ENCODE measurements around the gene UBE2Q1.

GRCh38 chr1:154573168-154573510 lies 14.7 kb upstream of the UBE2Q1 start:
- TF ChIP-seq CTCF (conservative IDR thresholded peaks at IDR 0.05) (no peak), ZFX (IDR thresholded peaks at IDR 0.05) (no peak)

All from C4-2B (cell line).